HCT116 (cell line): ENCODE data around the gene CCL18.

Source experiments
- CBX3 ChIP-seq: IDR thresholded peaks from 2 replicates; pipeline ENCODE4 v1.6.1; 2012; ENCODE audit warnings: low read depth
- CTCF ChIP-seq, 3 experiments: fragments of 200-600 bp in 1 of 3; sonication (generic) in 1 of 3; IDR thresholded peaks in 2 of 3; conservative IDR thresholded peaks in 1 of 3; 2 replicates each; pipeline ENCODE4 v1.5.1; 2012 to 2017; ENCODE audit warnings: low read depth in 2 of 3, low read length in 2 of 3, antibody characterized with exemption in 1 of 3, borderline replicate concordance in 1 of 3, control low read depth in 1 of 3, mild to moderate bottlenecking in 1 of 3, mixed read lengths in 1 of 3, mixed run types in 1 of 3, moderate library complexity in 1 of 3; ENCODE audit not compliant: insufficient read depth in 1 of 3
- JUND ChIP-seq: IDR thresholded peaks from 2 replicates; pipeline ENCODE4 v1.6.1; 2012
- MAX ChIP-seq: IDR thresholded peaks from 2 replicates; pipeline ENCODE4 v1.6.1; 2012
- POLR2A ChIP-seq: IDR thresholded peaks from 2 replicates; pipeline ENCODE4 v1.7.0; 2011; ENCODE audit warnings: borderline replicate concordance; ENCODE audit not compliant: insufficient read depth, insufficient read length; ENCODE audit errors: extremely low read depth
- POLR2AphosphoS5 ChIP-seq: IDR thresholded peaks from 2 replicates; pipeline ENCODE4 v1.6.1; 2011; ENCODE audit warnings: mild to moderate bottlenecking, low read depth, low read length, moderate library complexity
- RAD21 ChIP-seq: IDR thresholded peaks from 2 replicates; pipeline ENCODE4 v1.6.1; 2012; ENCODE audit warnings: low read depth, mild to moderate bottlenecking
- TF ChIP-seq, protein P1 (sequence below): IDR thresholded peaks from 2 replicates; pipeline ENCODE4 v1.6.1; 2012; ENCODE audit warnings: low read depth

DNA sequence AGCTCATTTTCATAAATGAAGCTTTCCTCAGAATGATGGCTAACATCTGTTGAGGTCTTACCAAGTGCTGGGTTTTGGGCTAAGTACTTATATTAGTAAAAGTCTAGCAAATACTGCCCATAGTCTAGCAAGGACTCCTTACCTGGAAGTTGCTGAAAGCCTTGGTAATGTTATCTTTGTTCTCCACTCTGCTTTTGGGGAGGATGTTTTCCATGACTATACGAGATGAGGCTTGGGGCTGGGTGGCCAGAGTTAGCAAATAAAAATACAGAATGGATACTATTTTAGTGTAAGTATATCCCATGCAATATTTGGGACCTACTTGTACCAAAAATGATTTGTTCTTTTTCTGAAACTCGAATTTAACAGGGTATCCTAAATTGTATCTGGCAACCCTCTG is 7.7 kb downstream of the CCL18 start:
- TF ChIP-seq JUND, result no peak
- TF ChIP-seq POLR2AphosphoS5, result no peak
- TF ChIP-seq, protein P1, sequence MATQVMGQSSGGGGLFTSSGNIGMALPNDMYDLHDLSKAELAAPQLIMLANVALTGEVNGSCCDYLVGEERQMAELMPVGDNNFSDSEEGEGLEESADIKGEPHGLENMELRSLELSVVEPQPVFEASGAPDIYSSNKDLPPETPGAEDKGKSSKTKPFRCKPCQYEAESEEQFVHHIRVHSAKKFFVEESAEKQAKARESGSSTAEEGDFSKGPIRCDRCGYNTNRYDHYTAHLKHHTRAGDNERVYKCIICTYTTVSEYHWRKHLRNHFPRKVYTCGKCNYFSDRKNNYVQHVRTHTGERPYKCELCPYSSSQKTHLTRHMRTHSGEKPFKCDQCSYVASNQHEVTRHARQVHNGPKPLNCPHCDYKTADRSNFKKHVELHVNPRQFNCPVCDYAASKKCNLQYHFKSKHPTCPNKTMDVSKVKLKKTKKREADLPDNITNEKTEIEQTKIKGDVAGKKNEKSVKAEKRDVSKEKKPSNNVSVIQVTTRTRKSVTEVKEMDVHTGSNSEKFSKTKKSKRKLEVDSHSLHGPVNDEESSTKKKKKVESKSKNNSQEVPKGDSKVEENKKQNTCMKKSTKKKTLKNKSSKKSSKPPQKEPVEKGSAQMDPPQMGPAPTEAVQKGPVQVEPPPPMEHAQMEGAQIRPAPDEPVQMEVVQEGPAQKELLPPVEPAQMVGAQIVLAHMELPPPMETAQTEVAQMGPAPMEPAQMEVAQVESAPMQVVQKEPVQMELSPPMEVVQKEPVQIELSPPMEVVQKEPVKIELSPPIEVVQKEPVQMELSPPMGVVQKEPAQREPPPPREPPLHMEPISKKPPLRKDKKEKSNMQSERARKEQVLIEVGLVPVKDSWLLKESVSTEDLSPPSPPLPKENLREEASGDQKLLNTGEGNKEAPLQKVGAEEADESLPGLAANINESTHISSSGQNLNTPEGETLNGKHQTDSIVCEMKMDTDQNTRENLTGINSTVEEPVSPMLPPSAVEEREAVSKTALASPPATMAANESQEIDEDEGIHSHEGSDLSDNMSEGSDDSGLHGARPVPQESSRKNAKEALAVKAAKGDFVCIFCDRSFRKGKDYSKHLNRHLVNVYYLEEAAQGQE, result no peak
- TF ChIP-seq CTCF (IDR thresholded peaks at IDR 0.05 in 2 of 3, conservative IDR thresholded peaks at IDR 0.05 in 1 of 3; ENCODE audit: borderline replicate concordance in 1 of 3, insufficient read depth in 1 of 3, low read depth in 2 of 3, low read length in 2 of 3), result no peak
- no peak for TF ChIP-seq MAX
- no peak for TF ChIP-seq CBX3
- TF ChIP-seq POLR2A, result no peak
- no peak for TF ChIP-seq RAD21
